Measurements from ENCODE around the gene FLRT1. TPM values are rescaled to one million over a fixed set of nuclear protein-coding genes. Genes with fewer than 3 reads are reported as not detected.
A peak's percentile ranks its signal among the peaks of the same experiment; 100 is the strongest.

The FLRT1 gene
- total and polyA plus RNA-seq, 2 of the 13 experiments (the other 11 are each of a cell fraction or from before 2014, with no cell fraction given) = 0.02 to 0.08 TPM

GRCh38 chr11:64036087-64037026, 626 bp downstream of the FLRT1 start:
- H2AFZ ChIP-seq (ENCODE audit: low read length) = no peak overlapping the region

More at GRCh38 chr11:64036087-64037026, 626 bp downstream of the FLRT1 start:
- DNase-seq (ENCODE audit: low spot score) = no peak
- Histone ChIP-seq H3K4me1 (ENCODE audit: insufficient read depth, low read length) (peaks cover 14% of the 10 kb centered on the region; the same call in 1 of the 2 replicates), H3K27me3 (ENCODE audit: control insufficient read depth in 1 of 2, insufficient read depth in 2 of 2, low read length in 2 of 2) (peaks cover 4 to 31% of the 10 kb centered on the region in 2 experiments; a peak in 3 of 5 replicates), H3K36me3 (replicated peaks in 1 of 2; ENCODE audit: control insufficient read depth in 1 of 2, insufficient read depth in 2 of 2, low read length in 2 of 2) (no peaks in the 10 kb centered on the region), H4K20me1 (ENCODE audit: insufficient read depth, low read length) (peaks cover 33% of the 10 kb centered on the region; the same call in 1 of the 2 replicates), H3K4me2 (ENCODE audit: low read depth, low read length) (peak overlapping the region; percentile 39), H3K9me3 (ENCODE audit: low read length) (no peaks in the 10 kb centered on the region), H3K9ac (ENCODE audit: insufficient read depth, low read depth, low read length) (no peak overlapping the region), H3K4me3 (replicated peaks in 1 of 3; ENCODE audit: insufficient read depth in 1 of 3, low read depth in 2 of 3, low read length in 3 of 3) (peak overlapping the region; percentile 25 to 42 (median 37); a peak in 5 of 6 replicates), H3K79me2 (ENCODE audit: insufficient read depth, low read length) (no peaks in the 10 kb centered on the region), H3K27ac (ENCODE audit: extremely low read length, insufficient read depth, low read length) (no peak overlapping the region)
- BruUV-seq (replicated peaks) = no TSS peak
- TF ChIP-seq MTA1 (CRISPR knock-in tag; IDR thresholded peaks at IDR 0.05; ENCODE audit: borderline replicate concordance) (no peak), ZNF800 (CRISPR knock-in tag; IDR thresholded peaks at IDR 0.05) (peak; percentile 86), ELF1 (CRISPR knock-in tag; IDR thresholded peaks at IDR 0.05) (no peak), SETDB1 (CRISPR knock-in tag; IDR thresholded peaks at IDR 0.05; ENCODE audit: borderline replicate concordance) (no peak), AKAP8 (CRISPR knock-in tag; IDR thresholded peaks at IDR 0.05) (peak; percentile 56; the same call in 1 of the 2 replicates)
- in situ Hi-C loops (cut with HindIII; ENCODE audit: extremely low pct_ligation_motif_present, low pct_unique_long_range_greater_than_20kb) = no loop called here
- 10% methylated on average over 16 of the region's 85 CpGs for WGBS (ENCODE audit: low lambda C conversion rate)
- intact Hi-C loops (cut with micrococcal nuclease; ENCODE audit: unreplicated experiment) = no loop called here
- ChIA-PET CTCF (ENCODE audit: low intra/inter-chr PET ratio, low total read pairs) (no interaction called here), POLR2A (no interaction called here)
- FAIRE-seq = no peak
- ATAC-seq = peak; percentile 15
